ENCODE data around the gene CCDC198.

The CCDC198 gene

DNA sequence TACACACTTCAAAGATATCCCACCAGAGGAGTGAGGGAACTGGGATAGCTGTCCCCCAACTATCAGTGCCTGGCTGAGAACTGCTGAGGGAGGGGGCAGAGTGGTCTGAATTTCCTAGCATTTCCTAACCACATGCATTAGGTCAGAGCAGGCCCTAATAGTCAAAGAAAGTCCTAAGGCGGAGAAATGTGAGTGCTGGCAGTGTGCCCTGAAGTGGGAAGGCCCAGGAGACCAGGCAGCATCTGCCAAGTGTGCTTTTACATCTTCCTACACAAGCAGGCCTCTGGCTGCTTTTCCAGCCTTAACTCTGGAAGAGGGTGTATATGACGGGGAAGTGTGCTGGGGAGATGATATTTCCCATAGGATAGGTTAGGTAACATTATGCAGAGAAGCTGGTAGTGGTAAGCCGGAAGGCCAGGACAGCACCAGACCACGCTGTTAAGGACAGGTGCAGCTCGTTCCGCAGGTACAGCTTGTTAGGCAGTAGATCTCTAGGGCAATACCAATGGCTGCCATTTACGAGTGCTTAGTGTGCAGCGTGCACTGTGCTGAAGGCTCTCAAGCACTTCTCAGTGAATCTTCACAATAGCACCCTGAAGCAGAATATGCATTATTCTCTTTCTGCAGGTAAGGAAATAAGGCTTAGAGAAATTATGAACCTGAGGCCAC lies 9.1 kb upstream of the CCDC198 start (continued):
- TF ChIP-seq, protein P1, sequence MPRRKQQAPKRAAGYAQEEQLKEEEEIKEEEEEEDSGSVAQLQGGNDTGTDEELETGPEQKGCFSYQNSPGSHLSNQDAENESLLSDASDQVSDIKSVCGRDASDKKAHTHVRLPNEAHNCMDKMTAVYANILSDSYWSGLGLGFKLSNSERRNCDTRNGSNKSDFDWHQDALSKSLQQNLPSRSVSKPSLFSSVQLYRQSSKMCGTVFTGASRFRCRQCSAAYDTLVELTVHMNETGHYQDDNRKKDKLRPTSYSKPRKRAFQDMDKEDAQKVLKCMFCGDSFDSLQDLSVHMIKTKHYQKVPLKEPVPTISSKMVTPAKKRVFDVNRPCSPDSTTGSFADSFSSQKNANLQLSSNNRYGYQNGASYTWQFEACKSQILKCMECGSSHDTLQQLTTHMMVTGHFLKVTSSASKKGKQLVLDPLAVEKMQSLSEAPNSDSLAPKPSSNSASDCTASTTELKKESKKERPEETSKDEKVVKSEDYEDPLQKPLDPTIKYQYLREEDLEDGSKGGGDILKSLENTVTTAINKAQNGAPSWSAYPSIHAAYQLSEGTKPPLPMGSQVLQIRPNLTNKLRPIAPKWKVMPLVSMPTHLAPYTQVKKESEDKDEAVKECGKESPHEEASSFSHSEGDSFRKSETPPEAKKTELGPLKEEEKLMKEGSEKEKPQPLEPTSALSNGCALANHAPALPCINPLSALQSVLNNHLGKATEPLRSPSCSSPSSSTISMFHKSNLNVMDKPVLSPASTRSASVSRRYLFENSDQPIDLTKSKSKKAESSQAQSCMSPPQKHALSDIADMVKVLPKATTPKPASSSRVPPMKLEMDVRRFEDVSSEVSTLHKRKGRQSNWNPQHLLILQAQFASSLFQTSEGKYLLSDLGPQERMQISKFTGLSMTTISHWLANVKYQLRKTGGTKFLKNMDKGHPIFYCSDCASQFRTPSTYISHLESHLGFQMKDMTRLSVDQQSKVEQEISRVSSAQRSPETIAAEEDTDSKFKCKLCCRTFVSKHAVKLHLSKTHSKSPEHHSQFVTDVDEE (CRISPR knock-in tag; IDR thresholded peaks at IDR 0.05), result no peak

GRCh38 chr14:57501039-57501557 lies 7.4 kb upstream of the CCDC198 start:
- ATAC-seq, result no peak
- TF ChIP-seq ZFP3 (CRISPR knock-in tag; IDR thresholded peaks at IDR 0.05) (no peak), BACH2 (CRISPR knock-in tag; IDR thresholded peaks at IDR 0.05; ENCODE audit: borderline replicate concordance) (no peak), ZC3H10 (CRISPR knock-in tag; IDR thresholded peaks at IDR 0.05) (no peak), SNAI2 (CRISPR knock-in tag; IDR thresholded peaks at IDR 0.05) (no peak), ZFP30 (CRISPR knock-in tag; IDR thresholded peaks at IDR 0.05) (no peak), GLIS3 (CRISPR knock-in tag; IDR thresholded peaks at IDR 0.05) (no peak), ARNTL (CRISPR knock-in tag; IDR thresholded peaks at IDR 0.05; ENCODE audit: borderline replicate concordance, low read depth) (no peak), TOX (CRISPR knock-in tag; IDR thresholded peaks at IDR 0.05; ENCODE audit: borderline replicate concordance) (no peak), PPARA (CRISPR knock-in tag; IDR thresholded peaks at IDR 0.05; ENCODE audit: borderline replicate concordance) (no peak), RARB (CRISPR knock-in tag; IDR thresholded peaks at IDR 0.05) (no peak)
- TF ChIP-seq, protein P1 (CRISPR knock-in tag; IDR thresholded peaks at IDR 0.05), result no peak

DNA sequence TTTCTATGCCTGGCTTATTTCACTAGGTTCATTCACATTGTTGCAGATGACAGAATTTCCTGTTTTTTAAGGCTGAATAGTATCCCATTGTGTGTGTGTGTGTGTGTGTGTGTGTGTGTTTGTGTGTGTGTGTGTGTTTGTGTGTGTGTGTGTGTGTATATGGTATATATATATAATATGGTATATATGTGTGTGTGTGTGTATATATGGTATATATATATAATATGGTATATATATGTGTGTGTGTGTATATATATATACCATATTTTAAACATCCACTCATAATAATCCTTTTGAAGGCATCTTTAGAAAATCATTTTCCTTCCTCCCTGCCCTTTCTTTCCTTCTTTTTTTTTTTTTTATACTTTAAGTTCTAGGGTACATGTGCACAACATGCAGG lies 5.0 kb upstream of the CCDC198 start:
- ATAC-seq, result no peak
- TF ChIP-seq BACH2 (CRISPR knock-in tag; IDR thresholded peaks at IDR 0.05; ENCODE audit: borderline replicate concordance), result no peak
- no peak for TF ChIP-seq ESRRG (CRISPR knock-in tag; IDR thresholded peaks at IDR 0.05)
- TF ChIP-seq, protein P2, sequence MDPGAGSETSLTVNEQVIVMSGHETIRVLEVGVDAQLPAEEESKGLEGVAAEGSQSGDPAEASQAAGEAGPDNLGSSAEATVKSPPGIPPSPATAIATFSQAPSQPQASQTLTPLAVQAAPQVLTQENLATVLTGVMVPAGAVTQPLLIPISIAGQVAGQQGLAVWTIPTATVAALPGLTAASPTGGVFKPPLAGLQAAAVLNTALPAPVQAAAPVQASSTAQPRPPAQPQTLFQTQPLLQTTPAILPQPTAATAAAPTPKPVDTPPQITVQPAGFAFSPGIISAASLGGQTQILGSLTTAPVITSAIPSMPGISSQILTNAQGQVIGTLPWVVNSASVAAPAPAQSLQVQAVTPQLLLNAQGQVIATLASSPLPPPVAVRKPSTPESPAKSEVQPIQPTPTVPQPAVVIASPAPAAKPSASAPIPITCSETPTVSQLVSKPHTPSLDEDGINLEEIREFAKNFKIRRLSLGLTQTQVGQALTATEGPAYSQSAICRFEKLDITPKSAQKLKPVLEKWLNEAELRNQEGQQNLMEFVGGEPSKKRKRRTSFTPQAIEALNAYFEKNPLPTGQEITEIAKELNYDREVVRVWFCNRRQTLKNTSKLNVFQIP (CRISPR knock-in tag; IDR thresholded peaks at IDR 0.05; ENCODE audit: borderline replicate concordance, low read depth), result no peak
- no peak for TF ChIP-seq ZFP3 (CRISPR knock-in tag; IDR thresholded peaks at IDR 0.05)
- TF ChIP-seq CSDC2 (CRISPR knock-in tag; IDR thresholded peaks at IDR 0.05), result no peak
- no peak for TF ChIP-seq TCF4 (CRISPR knock-in tag; IDR thresholded peaks at IDR 0.05; ENCODE audit: borderline replicate concordance)
- no peak for TF ChIP-seq OSR1 (CRISPR knock-in tag; IDR thresholded peaks at IDR 0.05)
- no peak for TF ChIP-seq CREB5 (CRISPR knock-in tag; IDR thresholded peaks at IDR 0.05; ENCODE audit: low read depth)

DNA sequence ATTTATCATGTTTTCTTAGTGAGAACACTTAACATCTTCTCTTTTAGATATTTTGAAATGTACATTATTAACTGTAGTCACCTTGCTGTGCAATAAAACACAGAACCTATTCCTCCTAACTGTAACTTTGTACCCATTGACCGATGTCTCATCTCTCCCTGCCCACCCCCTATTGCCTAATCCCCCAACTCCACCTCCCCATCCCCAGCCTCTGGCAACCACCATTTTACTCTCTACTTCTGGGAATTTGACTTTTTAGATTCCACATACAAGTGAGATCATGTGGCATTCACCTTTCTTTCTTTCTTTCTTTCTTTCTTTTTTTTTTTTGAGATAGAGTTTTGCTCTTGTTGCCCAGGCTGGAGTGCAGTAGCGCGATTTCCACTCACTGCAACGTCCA lies 4.4 kb upstream of the CCDC198 start:
- no peak for ATAC-seq
- TF ChIP-seq, protein P2 (CRISPR knock-in tag; IDR thresholded peaks at IDR 0.05; ENCODE audit: borderline replicate concordance, low read depth), result no peak
- TF ChIP-seq SNAI2 (CRISPR knock-in tag; IDR thresholded peaks at IDR 0.05), result no peak
- TF ChIP-seq TCF4 (CRISPR knock-in tag; IDR thresholded peaks at IDR 0.05; ENCODE audit: borderline replicate concordance), result no peak
- TF ChIP-seq ZNF70 (CRISPR knock-in tag; IDR thresholded peaks at IDR 0.05), result no peak
- no peak for TF ChIP-seq PPARA (CRISPR knock-in tag; IDR thresholded peaks at IDR 0.05; ENCODE audit: borderline replicate concordance)
- TF ChIP-seq RARB (CRISPR knock-in tag; IDR thresholded peaks at IDR 0.05), result no peak
- TF ChIP-seq CREB5 (CRISPR knock-in tag; IDR thresholded peaks at IDR 0.05; ENCODE audit: low read depth), result no peak
- TF ChIP-seq TOX (CRISPR knock-in tag; IDR thresholded peaks at IDR 0.05; ENCODE audit: borderline replicate concordance), result no peak
- TF ChIP-seq GLIS3 (CRISPR knock-in tag; IDR thresholded peaks at IDR 0.05), result no peak
- no peak for TF ChIP-seq ZNF565 (CRISPR knock-in tag; conservative IDR thresholded peaks at IDR 0.05; ENCODE audit: low read depth)
- no peak for TF ChIP-seq BACH2 (CRISPR knock-in tag; IDR thresholded peaks at IDR 0.05; ENCODE audit: borderline replicate concordance)
- no peak for TF ChIP-seq ZC3H10 (CRISPR knock-in tag; IDR thresholded peaks at IDR 0.05)
- no peak for TF ChIP-seq ZNF8 (CRISPR knock-in tag; IDR thresholded peaks at IDR 0.05)
- no peak for TF ChIP-seq PATZ1 (CRISPR knock-in tag; IDR thresholded peaks at IDR 0.05; ENCODE audit: borderline replicate concordance)

Data from SK-N-SH treated with all-trans-retinoic acid at 6 μM for 48 hours (cell line).